Glomerular endothelial cell (primary cell): Measurements from ENCODE around the gene SEPTIN5. TPM values are rescaled to one million over a fixed set of nuclear protein-coding genes. Genes with fewer than 3 reads are reported as not detected.
"Not testable (repeated sequence)": the region's sequence is repeated elsewhere in the genome, so short reads cannot be mapped to it uniquely, and the experiment has no call there.

ENCODE experiments used
- DNase-seq: peaks from one replicate; pipeline ENCODE4 v3.0.0-alpha.2; 2011; ENCODE audit warnings: low read depth, low spot score; ENCODE audit errors: extremely low read depth
- total RNA-seq: library from RNA; depleted of rRNA; stranded (reverse); fragments of >200 nt; gene quantifications from 2 replicates; pipeline ENCODE4 v1.2.3, GENCODE V29; 2015

SEPTIN5 gene
- total RNA-seq, 1 donor from 2014 or later = 18.9 TPM

GRCh38 chr22:19680287-19680881 is 33.9 kb upstream of the SEPTIN5 start:
- DNase-seq = no peak

- DNase-seq = no peak
Measured at GRCh38 chr22:19680911-19681862, 33.1 kb upstream of the SEPTIN5 start.

GRCh38 chr22:19681863-19682245 is 32.4 kb upstream of the SEPTIN5 start:
- no peak for DNase-seq

- no peak for DNase-seq
Measured at GRCh38 chr22:19686946-19687345, 27.4 kb upstream of the SEPTIN5 start.

GRCh38 chr22:19687561-19688300 is 26.6 kb upstream of the SEPTIN5 start:
- DNase-seq = no peak

- DNase-seq = no peak
Measured at GRCh38 chr22:19688301-19689290, 25.7 kb upstream of the SEPTIN5 start.

GRCh38 chr22:19689408-19689807 is 24.9 kb upstream of the SEPTIN5 start:
- DNase-seq = no peak

- no peak for DNase-seq
Measured at GRCh38 chr22:19691007-19691720, 23.1 kb upstream of the SEPTIN5 start.

- no peak for DNase-seq
Measured at GRCh38 chr22:19691721-19692341, 22.5 kb upstream of the SEPTIN5 start.

GRCh38 chr22:19693581-19693980 is 20.7 kb upstream of the SEPTIN5 start:
- no peak for DNase-seq

GRCh38 chr22:19693981-19694670 is 20.2 kb upstream of the SEPTIN5 start:
- DNase-seq = no peak

GRCh38 chr22:19694696-19695095 is 19.6 kb upstream of the SEPTIN5 start:
- no peak for DNase-seq

- DNase-seq = no peak
Measured at GRCh38 chr22:19696504-19697276, 17.6 kb upstream of the SEPTIN5 start.

GRCh38 chr22:19697871-19698270 is 16.4 kb upstream of the SEPTIN5 start:
- DNase-seq = not testable (repeated sequence)

- no peak for DNase-seq
Measured at GRCh38 chr22:19700790-19701419, 13.4 kb upstream of the SEPTIN5 start.

GRCh38 chr22:19701420-19702145 is 12.7 kb upstream of the SEPTIN5 start:
- DNase-seq = no peak

- DNase-seq = no peak
Measured at GRCh38 chr22:19703869-19704268, 10.4 kb upstream of the SEPTIN5 start.
